Stimulated activated CD4-positive, alpha-beta T cell treated with anti-CD3 and anti-CD28 coated beads, Interleukin-12 subunit alpha, Interleukin-12 subunit beta, amount 100 ng/mL, for 4 hours (primary cell): ENCODE results near the gene RSPH9.

Experiments used
- DNase-seq: peaks from one replicate; pipeline ENCODE4 v3.0.0-alpha.2; 2020

Gene RSPH9

GRCh38 chr6:43714311-43715055 lies 69.6 kb downstream of the RSPH9 start:
- DNase-seq, result no peak

- no peak for DNase-seq
Measured at GRCh38 chr6:43715056-43715788, 70.4 kb downstream of the RSPH9 start.

DNA sequence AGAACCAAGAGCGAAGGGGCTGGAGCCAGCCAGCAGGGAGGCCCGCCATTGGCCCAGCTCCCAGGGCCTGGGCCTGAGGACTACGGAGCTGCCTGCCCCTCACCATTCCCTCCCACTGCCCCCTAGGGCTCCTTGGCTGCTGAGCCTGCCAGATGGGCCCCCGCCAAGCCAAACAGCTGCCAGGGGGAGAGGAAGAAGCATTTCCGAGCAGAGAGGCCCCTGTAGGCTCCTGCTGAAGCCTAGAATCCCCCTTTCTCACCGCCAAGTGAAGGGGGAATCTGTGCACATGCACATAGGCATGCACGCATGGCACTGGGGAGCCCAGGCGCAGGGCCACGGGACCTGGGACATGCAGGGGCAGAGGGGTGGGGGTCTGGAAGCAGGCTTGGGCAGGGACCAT lies 71.3 kb downstream of the RSPH9 start:
- no peak for DNase-seq

DNA sequence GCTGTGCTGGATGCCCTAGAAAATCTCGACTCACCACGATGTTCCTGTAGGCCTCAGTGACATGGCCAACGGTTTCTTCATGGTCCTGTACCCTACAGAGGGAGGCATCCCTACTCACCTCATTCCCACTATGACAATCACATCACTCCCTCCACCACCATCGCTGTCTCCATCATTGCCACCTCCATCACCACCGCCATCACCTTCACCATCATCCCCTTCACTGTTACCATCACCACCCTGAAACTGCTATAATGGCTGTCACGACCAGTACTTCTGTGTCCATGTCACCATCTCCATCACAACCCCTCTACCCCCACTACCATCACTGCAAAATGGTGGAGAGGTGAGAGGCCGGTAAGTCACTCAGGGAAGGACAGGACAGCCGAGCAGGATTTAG lies 72.6 kb downstream of the RSPH9 start:
- DNase-seq, result no peak

DNA sequence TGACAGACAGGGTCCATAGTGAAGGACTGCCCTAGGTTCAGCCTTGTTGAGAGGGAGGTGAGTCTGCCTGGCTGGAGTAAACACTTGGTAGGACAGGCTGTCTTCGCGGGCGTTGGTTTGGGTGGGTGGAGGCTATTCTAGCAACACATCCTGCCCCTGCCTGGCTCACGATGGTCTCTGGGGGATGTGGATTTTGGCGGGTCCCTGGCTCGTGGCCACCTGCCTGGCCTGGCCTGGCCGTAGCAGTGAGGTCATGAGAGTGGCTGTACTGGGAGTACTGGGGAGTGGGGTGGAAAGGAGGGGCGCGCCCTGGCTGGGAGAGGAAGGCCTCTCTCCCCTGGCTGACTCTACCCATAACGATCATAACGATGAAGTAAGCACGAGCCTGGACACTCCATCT lies 73.0 kb downstream of the RSPH9 start:
- DNase-seq, result no peak

DNA sequence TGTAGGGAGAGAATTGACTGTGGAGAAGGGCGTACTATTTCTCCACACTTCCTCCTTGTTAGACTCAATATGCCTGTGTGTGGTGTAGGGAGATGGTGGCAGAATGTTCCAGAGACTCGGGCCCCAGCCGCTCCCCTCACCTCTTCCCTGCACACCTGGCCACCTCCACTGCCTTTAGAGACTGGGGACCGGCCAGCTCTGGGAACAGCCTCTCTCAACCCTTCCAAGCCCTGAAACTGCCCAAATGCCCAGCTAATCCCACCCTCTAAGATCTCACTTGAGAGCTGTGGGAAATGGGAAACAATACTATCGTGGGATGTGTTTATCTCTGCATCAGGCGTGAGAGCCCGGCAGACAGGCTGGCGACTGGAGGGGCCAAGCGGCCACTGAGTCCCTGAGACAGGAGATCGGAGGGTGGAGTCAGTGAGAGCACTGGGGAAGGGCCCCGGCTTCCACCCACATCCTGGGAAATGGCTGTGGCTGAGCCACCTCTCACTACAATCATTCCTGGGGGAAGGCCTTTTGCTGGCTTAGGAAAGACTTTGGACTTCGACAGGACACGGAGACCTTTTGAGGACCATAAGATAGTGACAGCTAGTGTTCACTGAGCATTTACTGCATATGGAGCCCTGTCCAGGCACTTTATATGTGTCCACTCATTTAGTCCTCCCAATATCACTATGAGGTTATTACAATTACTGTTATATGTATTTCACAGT lies 73.7 kb downstream of the RSPH9 start:
- DNase-seq, result no peak

DNA sequence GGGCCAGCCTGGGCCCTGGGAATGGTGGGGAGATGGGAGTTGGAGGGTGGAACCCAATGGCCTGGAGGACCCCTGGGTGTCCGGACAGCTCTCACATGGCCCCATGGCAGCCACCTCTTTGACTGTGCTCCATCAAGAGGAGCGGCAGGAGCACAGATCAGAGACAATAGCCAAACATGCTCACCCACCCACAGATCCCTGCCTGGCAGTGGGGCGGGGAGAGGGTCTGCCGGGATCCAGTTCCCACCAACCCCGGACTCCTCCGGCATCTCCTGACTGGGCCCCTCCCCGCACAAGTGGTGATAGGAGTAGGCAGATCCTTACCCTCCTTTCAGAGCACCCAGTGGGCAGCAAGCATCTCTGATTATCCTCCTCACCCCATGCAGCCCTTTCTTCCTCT lies 74.7 kb downstream of the RSPH9 start:
- DNase-seq, result no peak

DNA sequence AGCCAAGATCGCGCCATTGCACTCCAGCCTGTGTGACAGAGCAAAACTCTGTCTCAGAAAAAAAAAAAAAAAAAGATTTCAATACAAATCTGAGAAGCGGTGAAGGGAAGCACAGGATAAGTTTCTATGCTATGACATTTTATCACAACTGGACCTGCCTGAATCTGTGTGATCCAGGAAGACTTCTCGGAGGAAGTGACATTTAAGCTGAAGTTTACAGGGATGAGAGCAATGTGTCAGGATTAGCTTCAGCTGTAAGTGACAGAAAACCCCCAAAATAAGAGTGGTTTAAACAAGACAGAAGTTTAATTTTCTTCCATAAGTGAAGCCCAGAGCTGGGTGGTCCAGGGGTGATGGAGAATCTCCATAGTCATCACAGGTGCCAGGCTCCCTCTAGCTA lies 76.2 kb downstream of the RSPH9 start:
- DNase-seq, result no peak
